ENCODE results near the gene ANKLE2.

DNA sequence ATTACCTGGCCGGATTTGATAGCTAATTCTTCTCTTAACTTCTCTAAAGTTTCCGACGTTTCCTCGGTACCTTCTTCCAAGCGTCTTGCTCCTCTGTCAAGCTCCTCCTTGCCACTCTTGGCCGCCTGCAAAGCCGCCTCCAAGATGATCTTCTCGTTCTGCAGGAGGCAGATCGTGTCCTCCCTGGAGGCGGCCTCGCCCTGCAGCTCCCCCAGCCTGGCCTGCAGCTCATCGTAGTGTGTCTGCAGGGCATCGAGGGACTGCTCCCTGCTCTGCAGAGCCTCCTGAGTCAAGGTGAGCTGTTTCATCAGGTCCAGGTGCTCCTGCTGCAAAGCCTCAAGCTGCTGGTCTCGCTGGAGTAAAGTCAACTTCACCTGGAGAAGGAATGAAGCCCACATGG, 34.2 kb upstream of the ANKLE2 start:
- TF ChIP-seq POLR2AphosphoS5 (IDR thresholded peaks at IDR 0.05; ENCODE audit: low read depth, low read length) (no peak), TAF1 (IDR thresholded peaks at IDR 0.05; ENCODE audit: borderline replicate concordance, insufficient read depth, low read length) (no peak), SIN3A (IDR thresholded peaks at IDR 0.05; ENCODE audit: borderline replicate concordance, insufficient read depth, low read length) (no peak), FOXP2 (optimal IDR thresholded peaks at IDR 0.05; ENCODE audit: borderline replicate concordance, extremely low read depth, extremely low read length, insufficient read depth) (no peak)
- TF ChIP-seq, protein P1, sequence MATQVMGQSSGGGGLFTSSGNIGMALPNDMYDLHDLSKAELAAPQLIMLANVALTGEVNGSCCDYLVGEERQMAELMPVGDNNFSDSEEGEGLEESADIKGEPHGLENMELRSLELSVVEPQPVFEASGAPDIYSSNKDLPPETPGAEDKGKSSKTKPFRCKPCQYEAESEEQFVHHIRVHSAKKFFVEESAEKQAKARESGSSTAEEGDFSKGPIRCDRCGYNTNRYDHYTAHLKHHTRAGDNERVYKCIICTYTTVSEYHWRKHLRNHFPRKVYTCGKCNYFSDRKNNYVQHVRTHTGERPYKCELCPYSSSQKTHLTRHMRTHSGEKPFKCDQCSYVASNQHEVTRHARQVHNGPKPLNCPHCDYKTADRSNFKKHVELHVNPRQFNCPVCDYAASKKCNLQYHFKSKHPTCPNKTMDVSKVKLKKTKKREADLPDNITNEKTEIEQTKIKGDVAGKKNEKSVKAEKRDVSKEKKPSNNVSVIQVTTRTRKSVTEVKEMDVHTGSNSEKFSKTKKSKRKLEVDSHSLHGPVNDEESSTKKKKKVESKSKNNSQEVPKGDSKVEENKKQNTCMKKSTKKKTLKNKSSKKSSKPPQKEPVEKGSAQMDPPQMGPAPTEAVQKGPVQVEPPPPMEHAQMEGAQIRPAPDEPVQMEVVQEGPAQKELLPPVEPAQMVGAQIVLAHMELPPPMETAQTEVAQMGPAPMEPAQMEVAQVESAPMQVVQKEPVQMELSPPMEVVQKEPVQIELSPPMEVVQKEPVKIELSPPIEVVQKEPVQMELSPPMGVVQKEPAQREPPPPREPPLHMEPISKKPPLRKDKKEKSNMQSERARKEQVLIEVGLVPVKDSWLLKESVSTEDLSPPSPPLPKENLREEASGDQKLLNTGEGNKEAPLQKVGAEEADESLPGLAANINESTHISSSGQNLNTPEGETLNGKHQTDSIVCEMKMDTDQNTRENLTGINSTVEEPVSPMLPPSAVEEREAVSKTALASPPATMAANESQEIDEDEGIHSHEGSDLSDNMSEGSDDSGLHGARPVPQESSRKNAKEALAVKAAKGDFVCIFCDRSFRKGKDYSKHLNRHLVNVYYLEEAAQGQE (IDR thresholded peaks at IDR 0.05; ENCODE audit: insufficient read depth in 1 of 2, low read depth in 2 of 2, low read length in 2 of 2): no peak

Data from PFSK-1 (cell line).